GM19240 (cell line): ENCODE results near the gene KRT78.

ENCODE experiments used
- DNase-seq: peaks from one replicate; pipeline ENCODE4 v3.0.0; 2011; ENCODE audit warnings: low spot score; ENCODE audit not compliant: insufficient read length

KRT78 gene

GRCh38 chr12:52838609-52839435, 10.0 kb downstream of the KRT78 start:
- DNase-seq = no peak

- no peak for DNase-seq
Observed at GRCh38 chr12:52837781-52838608, 10.8 kb downstream of the KRT78 start.

- DNase-seq = no peak
Observed at GRCh38 chr12:52837413-52837741, 11.4 kb downstream of the KRT78 start.

DNA sequence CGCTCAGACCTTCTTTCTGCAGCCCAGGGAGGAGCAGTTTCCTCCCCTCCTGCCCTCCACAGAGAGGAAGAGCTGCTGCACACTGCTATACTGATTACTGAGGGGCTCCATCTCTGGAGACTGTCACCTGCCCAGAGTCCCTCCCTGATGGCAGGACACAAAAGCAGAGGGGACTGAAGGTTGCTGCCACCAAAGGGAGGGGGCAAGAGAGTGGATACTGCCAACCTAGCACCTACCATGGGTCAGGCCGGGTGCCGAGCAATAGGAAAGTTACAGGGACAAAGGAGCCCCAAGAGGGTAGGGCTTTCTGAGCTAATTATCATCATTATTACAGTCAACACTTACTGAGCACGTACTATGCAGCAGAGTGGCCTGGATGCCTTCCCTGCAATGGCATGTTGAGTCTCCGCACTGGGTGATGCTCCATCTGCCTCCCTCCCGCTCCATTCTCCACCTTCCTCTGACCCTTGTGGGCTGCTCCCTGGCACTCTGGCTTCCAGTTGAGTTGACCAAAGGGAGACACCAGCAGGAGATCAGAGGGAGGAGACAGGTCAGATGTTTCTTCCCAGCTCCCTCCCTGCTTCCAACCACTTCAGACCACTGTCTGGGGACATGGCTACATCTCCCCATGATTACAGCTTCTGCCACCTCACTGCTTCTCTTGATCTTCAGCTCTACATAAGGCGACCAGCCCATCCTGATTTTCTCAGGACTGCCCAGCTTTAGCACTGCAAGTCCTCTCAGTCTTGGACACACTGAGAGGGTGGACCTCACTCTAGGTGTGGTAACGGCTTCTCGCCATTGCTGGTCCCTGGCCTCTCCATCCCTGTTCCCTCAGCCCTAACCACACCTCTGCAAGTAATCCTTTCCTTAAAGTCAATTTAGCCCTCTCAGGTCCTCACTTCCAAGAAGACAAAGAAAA, 12.0 kb downstream of the KRT78 start:
- DNase-seq = no peak

- DNase-seq = no peak
Observed at GRCh38 chr12:52836042-52836466, 12.7 kb downstream of the KRT78 start.

DNA sequence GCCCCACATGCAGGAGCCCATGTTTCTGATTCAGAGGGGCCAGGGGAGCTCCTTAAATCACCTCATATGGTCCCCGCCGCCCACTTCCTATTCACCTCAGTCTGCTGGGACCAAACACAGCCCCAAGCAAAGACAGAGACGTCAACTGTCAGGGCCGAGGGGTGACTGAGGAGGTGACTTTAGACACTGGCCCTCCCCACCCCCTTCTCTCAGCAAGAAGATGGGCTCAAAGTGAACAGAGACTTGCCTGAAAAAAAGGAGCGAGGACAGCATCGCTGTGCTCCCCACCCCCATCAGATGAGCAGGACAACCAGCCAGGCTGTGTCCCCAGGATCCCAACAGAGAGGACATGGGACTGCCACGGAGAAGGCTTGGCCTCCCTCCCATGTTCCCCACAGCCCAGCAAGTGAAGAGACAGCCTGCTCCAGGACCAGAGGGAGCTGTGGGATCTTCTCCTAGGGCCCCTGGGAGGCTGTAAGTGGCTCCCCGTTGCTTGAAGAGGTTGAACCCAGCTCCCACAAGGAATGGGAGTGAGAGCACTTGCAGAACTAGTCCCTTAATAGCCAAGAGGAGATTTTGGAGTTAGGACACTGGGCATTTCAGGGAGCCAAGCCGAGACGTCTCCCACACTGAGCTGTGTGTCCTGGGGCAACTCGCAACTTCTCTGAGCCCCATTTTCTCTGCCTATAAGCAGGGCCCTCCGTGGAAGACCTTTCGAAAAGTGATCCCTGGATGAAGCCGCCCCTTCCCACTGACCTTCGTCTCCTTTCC, 13.3 kb downstream of the KRT78 start:
- DNase-seq = no peak

GRCh38 chr12:52834727-52835001, 14.1 kb downstream of the KRT78 start:
- no peak for DNase-seq

GRCh38 chr12:52833922-52834726, 14.7 kb downstream of the KRT78 start, which contains the start of gene KRT79:
KRT79 (minus strand) TSS chr12:52834311; CDS start chr12:52834260, 51 bp downstream.
- DNase-seq = no peak

DNA sequence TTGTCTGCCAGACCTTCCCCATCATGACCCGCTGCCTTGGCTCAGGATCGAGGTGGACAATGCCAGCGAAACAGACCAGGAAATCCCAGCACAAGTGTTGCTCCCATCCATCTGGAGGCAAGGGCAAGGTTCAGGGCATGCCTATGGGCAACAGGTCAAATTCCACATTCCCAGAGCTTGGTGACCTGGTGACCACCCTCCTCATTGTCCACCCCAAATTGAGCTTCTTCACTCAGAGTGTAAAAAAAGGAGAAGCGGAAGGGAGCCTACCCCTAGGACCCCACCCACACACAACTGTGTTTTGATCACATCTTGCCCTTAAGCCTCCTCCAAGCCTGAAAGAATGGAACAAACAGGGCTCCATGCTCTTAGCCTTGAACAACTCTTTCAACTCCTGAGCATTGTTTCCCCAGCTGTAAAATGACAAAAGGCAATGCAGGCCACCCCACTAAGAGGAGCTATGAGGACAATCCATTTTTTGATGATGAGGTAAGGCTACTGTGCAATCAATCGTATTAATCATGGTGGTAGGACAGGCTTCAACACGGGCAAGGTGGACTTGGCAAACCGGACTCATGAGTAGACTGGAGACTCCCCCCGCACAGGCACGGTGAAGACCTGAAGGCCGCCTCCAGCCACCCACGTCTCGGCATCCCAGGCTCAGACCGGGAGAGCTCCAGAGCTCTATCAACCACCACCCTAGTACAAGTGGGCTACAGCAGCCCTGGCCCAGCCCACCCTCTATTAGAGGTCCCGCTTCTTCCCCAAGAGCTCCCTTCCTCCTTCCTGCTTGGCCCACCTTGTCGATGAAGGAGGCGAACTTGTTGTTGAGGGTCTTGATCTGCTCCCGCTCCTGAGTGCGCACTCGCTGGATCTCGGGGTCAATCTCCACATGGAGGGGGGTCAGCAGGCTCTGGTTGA, 15.5 kb downstream of the KRT78 start:
- DNase-seq = no peak

DNA sequence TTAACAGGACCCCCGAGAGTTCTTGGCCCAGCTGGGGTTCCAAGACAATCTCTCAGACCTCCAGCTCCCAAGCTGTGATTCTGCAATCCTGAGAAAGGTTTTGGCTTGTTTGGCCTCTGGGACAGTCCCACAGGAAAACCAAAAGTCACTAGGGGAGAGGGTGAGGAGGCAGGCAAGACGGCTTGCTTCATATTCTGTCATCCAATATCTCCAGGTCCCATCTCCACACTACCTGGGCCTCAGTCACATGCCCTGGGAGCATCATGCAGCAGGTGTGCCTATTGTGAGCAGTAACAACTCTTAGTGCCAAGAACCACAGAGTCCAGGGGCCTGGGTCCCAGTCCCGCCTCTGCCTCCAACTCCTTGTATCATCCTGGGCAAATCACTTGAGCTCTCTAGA, 16.3 kb downstream of the KRT78 start:
- no peak for DNase-seq

- no peak for DNase-seq
Observed at GRCh38 chr12:52831251-52831650, 17.5 kb downstream of the KRT78 start.

DNA sequence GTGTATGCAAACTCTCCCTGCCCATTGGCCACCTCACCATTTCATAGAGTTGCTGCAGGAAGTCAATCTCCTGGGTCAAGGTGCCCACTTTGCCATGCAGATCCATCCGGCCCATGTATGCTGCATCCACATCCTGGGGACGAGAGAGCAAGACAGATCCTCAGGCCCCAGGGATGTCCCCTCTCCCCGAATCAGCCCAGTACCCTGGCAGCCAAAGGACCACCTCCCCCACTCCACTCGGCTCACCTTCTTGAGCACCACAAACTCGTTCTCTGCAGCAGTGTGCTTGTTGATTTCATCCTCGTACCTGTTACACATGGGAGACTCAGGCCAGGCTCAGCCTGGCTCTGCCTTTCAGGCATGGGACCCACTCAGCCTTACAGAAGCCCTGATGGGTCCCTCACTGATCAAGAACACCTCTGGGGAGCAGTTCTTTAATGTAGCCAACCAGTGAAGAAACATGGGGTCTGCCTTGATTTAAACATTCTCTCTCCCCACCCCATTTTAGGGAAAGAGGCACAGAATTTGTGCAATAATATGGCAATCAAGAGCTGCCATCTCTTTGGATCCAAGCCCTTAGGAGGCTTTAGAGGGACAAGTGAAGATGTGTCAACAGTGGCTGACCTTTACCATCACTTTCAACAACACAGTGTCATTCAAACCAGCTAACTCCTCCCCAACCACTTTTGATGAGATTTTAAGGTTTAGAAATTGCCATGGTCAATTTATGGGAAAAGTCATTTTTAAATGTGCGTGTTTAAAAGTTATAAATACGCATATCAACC, 18.6 kb downstream of the KRT78 start:
- no peak for DNase-seq

GRCh38 chr12:52828591-52829021, 20.2 kb downstream of the KRT78 start:
- no peak for DNase-seq

DNA sequence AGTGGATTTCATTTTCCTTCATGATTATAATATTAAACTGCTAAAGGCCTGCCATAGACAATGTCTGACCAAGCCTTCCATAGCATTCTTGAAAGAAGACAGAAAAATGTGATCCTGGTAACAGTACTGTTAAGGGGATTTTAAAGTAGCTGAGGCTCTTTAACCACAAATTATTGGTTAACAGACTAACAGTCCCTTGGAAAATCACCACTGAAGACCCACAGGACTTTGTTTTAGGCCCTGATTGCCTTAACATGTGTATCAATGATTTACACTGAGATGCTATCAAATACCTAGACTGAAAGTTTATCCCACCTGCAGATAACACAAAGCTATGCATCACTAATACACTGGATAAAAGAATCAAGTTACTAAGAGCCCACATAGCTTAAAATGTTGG, 20.6 kb downstream of the KRT78 start:
- no peak for DNase-seq

GRCh38 chr12:52827499-52828090, 21.2 kb downstream of the KRT78 start:
- DNase-seq = no peak

- no peak for DNase-seq
Observed at GRCh38 chr12:52826611-52827498, 21.9 kb downstream of the KRT78 start.

- DNase-seq = no peak
Observed at GRCh38 chr12:52825961-52826360, 22.8 kb downstream of the KRT78 start.
